H1 (cell line): ENCODE results near the gene MIA3. TPM values are rescaled to one million over a fixed set of nuclear protein-coding genes. Genes with fewer than 3 reads are reported as not detected.

Source experiments
- CTCF ChIA-PET: fragments of 300-600 bp; sonication (Branson Sonifier 250); formaldehyde crosslinking; loops from one replicate; lab custom pipeline; 2021; ENCODE audit not compliant: partially characterized antibody; lab: Charles Lee
- POLR2A ChIA-PET: fragments of 300-600 bp; sonication (Branson Sonifier 250); formaldehyde crosslinking; loops from one replicate; lab custom pipeline; 2021; ENCODE audit warnings: inconsistent platforms; ENCODE audit not compliant: partially characterized antibody; lab: Charles Lee
- DNase-seq, 2 experiments: peaks; one replicate each; pipeline versions ENCODE4 v3.0.0 to v3.0.0-alpha.2; 2010 to 2022; ENCODE audit warnings: low spot score in 2 of 2, low read depth in 1 of 2, mixed read lengths in 1 of 2
- FAIRE-seq: peaks from 2 replicates; lab custom pipeline; 2011; peaks lifted over from hg19 to GRCh38; lab: Jason Lieb, UNC
- H2AFZ ChIP-seq: 2 replicates; pipeline ENCODE4 v1.8.1; 2012; ENCODE audit warnings: low read length, inconsistent platforms
- H2AK5ac ChIP-seq: 2 replicates; pipeline ENCODE4 v1.6.1; 2013; ENCODE audit warnings: low read depth, low read length
- H2BK120ac ChIP-seq: replicated peaks from 2 replicates; pipeline ENCODE3; 2013; ENCODE audit warnings: low read depth, low read length, inconsistent platforms
- H2BK12ac ChIP-seq: 2 replicates; pipeline ENCODE4 v1.6.1; 2013; ENCODE audit warnings: low read depth, low read length
- H2BK15ac ChIP-seq: 2 replicates; pipeline ENCODE4 v1.6.1; 2013; ENCODE audit warnings: low read length
- H2BK20ac ChIP-seq: 2 replicates; pipeline ENCODE4 v1.6.1; 2013; ENCODE audit warnings: low read length
- H2BK5ac ChIP-seq: 2 replicates; pipeline ENCODE4 v1.6.1; 2013; ENCODE audit warnings: low read depth, low read length
- H3K14ac ChIP-seq: 2 replicates; pipeline ENCODE4 v1.6.1; 2013; ENCODE audit warnings: inconsistent platforms; ENCODE audit not compliant: insufficient read length
- H3K18ac ChIP-seq: 2 replicates; pipeline ENCODE4 v1.6.1; 2013; ENCODE audit warnings: low read length; ENCODE audit errors: extremely low read depth
- H3K23ac ChIP-seq: 2 replicates; pipeline ENCODE4 v1.6.1; 2013; ENCODE audit warnings: inconsistent platforms; ENCODE audit not compliant: insufficient read length
- H3K23me2 ChIP-seq: 2 replicates; pipeline ENCODE4 v1.6.1; 2013; ENCODE audit warnings: low read depth, low read length
- H3K27ac ChIP-seq: 2 replicates; pipeline ENCODE4 v1.6.1; 2011; ENCODE audit warnings: low read depth, low read length, inconsistent platforms
- H3K27me3 ChIP-seq, 4 experiments: replicated peaks in 1 of 4; 1 replicate in 1 of 4; 2 replicates in 3 of 4; pipeline versions ENCODE4 v1.6.1 to v1.8.1; 2011 to 2013; ENCODE audit warnings: low read length in 3 of 4, mild to moderate bottlenecking in 3 of 4, inconsistent platforms in 2 of 4, mixed read lengths in 2 of 4, moderate library complexity in 1 of 4; ENCODE audit not compliant: control insufficient read depth in 3 of 4, insufficient read depth in 3 of 4; ENCODE audit errors: extremely low read depth in 1 of 4
- H3K36me3 ChIP-seq, 4 experiments: 2 replicates each; pipeline versions ENCODE4 v1.6.1 to v1.8.1; 2011 to 2013; ENCODE audit warnings: mild to moderate bottlenecking in 4 of 4, low read length in 3 of 4, moderate library complexity in 2 of 4, control low read depth in 1 of 4, inconsistent platforms in 1 of 4; ENCODE audit not compliant: insufficient read depth in 4 of 4, control insufficient read depth in 2 of 4
- H3K4ac ChIP-seq: replicated peaks from 2 replicates; pipeline ENCODE3; 2013; ENCODE audit warnings: low read length, low read depth, mixed read lengths, inconsistent platforms; ENCODE audit not compliant: insufficient read length
- H3K4me1 ChIP-seq, 4 experiments: replicated peaks in 1 of 4; 1 replicate in 1 of 4; 2 replicates in 3 of 4; pipeline versions ENCODE4 v1.6.1 to v1.8.1; 2011 to 2013; ENCODE audit warnings: low read length in 3 of 4, inconsistent platforms in 2 of 4, mixed read lengths in 1 of 4; ENCODE audit not compliant: insufficient read depth in 4 of 4, control insufficient read depth in 3 of 4
- H3K4me2 ChIP-seq, 2 experiments: 2 replicates each; pipeline versions ENCODE4 v1.6.1 to v1.8.1; 2011 to 2013; ENCODE audit warnings: low read depth in 2 of 2, low read length in 2 of 2, control low read depth in 1 of 2, inconsistent platforms in 1 of 2, mild to moderate bottlenecking in 1 of 2; ENCODE audit not compliant: insufficient read depth in 1 of 2
- H3K4me3 ChIP-seq, 4 experiments: fragments of 200-600, 300-600 bp in 1 of 4; sonication (generic), shearing (Covaris generic), sonication (Bioruptor Twin) in 1 of 4; 2 replicates each; pipeline versions ENCODE4 v1.5.1 to v1.8.1; 2011 to 2016; ENCODE audit warnings: low read length in 4 of 4, low read depth in 3 of 4, control low read depth in 2 of 4, inconsistent platforms in 2 of 4, mild to moderate bottlenecking in 2 of 4, mixed read lengths in 1 of 4, moderate library complexity in 1 of 4; ENCODE audit not compliant: insufficient read depth in 2 of 4; ENCODE audit errors: extremely low read depth in 1 of 4
- H3K56ac ChIP-seq: replicated peaks from 2 replicates; pipeline ENCODE3; 2013; ENCODE audit warnings: low read depth, mild to moderate bottlenecking, mixed read lengths, low read length, inconsistent platforms; ENCODE audit not compliant: insufficient read length
- H3K79me1 ChIP-seq: 2 replicates; pipeline ENCODE4 v1.6.1; 2013; ENCODE audit warnings: low read depth, low read length, control low read depth
- H3K79me2 ChIP-seq, 2 experiments: 2 replicates each; pipeline versions ENCODE4 v1.6.1 to v1.8.1; 2012 to 2013; ENCODE audit warnings: low read length in 2 of 2, mild to moderate bottlenecking in 2 of 2, inconsistent platforms in 1 of 2; ENCODE audit not compliant: insufficient read depth in 2 of 2, control insufficient read depth in 1 of 2
- H3K9ac ChIP-seq, 4 experiments: replicated peaks in 1 of 4; 1 replicate in 1 of 4; 2 replicates in 3 of 4; pipeline versions ENCODE4 v1.6.1 to v1.8.1; 2011 to 2013; ENCODE audit warnings: low read depth in 3 of 4, low read length in 3 of 4, control low read depth in 2 of 4, mild to moderate bottlenecking in 2 of 4, moderate library complexity in 2 of 4, inconsistent platforms in 1 of 4; ENCODE audit errors: extremely low read depth in 1 of 4
- H3K9me3 ChIP-seq, 2 experiments: 2 replicates each; pipeline versions ENCODE4 v1.6.1 to v1.8.1; 2012 to 2013; ENCODE audit warnings: mild to moderate bottlenecking in 2 of 2, moderate library complexity in 2 of 2, control low read depth in 1 of 2, inconsistent platforms in 1 of 2, low read depth in 1 of 2, low read length in 1 of 2, mixed read lengths in 1 of 2; ENCODE audit not compliant: insufficient read depth in 2 of 2
- H4K20me1 ChIP-seq, 2 experiments: replicated peaks in 1 of 2; 2 replicates each; pipeline versions ENCODE3 to v1.8.1; 2011 to 2013; ENCODE audit warnings: inconsistent platforms in 2 of 2, low read length in 2 of 2, mild to moderate bottlenecking in 1 of 2; ENCODE audit not compliant: insufficient read depth in 2 of 2, control insufficient read depth in 1 of 2
- H4K5ac ChIP-seq: 2 replicates; pipeline ENCODE4 v1.6.1; 2013; ENCODE audit warnings: low read length, low read depth, mixed read lengths, inconsistent platforms; ENCODE audit not compliant: insufficient read length
- H4K8ac ChIP-seq: 2 replicates; pipeline ENCODE4 v1.8.0; 2013; ENCODE audit warnings: mild to moderate bottlenecking, moderate library complexity, low read length, inconsistent platforms; ENCODE audit not compliant: insufficient read depth; ENCODE audit errors: extremely low read depth
- H4K91ac ChIP-seq: replicated peaks from 2 replicates; pipeline ENCODE3; 2013; ENCODE audit warnings: low read length, mixed read lengths, inconsistent platforms; ENCODE audit not compliant: insufficient read length
- ASH2L ChIP-seq: fragments of 200-600, 300-600 bp; sonication (generic); IDR thresholded peaks from one replicate; pipeline ENCODE4 v1.7.1; 2017; ENCODE audit warnings: low read length
- CBX8 ChIP-seq: fragments of 300-800, 300-1000 bp; sonication (generic); IDR thresholded peaks from 2 replicates; pipeline ENCODE4 v1.7.1; 2016; ENCODE audit warnings: low read depth, low read length, borderline replicate concordance
- CHD2 ChIP-seq: IDR thresholded peaks from 2 replicates; pipeline ENCODE4 v1.6.1; 2012; ENCODE audit warnings: low read length, improper control_type of control experiment
- CREB1 ChIP-seq: IDR thresholded peaks from 2 replicates; pipeline ENCODE4 v1.6.1; 2012; ENCODE audit warnings: inconsistent platforms
- NRF1 ChIP-seq: IDR thresholded peaks from 2 replicates; pipeline ENCODE4 v1.6.1; 2011; ENCODE audit warnings: mild to moderate bottlenecking, low read depth, low read length, improper control_type of control experiment
- POLR2AphosphoS5 ChIP-seq: IDR thresholded peaks from 2 replicates; pipeline ENCODE4 v1.6.1; 2011; ENCODE audit warnings: low read depth, low read length
- RXRA ChIP-seq: IDR thresholded peaks from 2 replicates; pipeline ENCODE4 v1.6.1; 2011; ENCODE audit warnings: low read depth, mild to moderate bottlenecking, low read length, moderate library complexity; ENCODE audit not compliant: insufficient read depth
- SUZ12 ChIP-seq: fragments of 200-600 bp; sonication (generic); IDR thresholded peaks from 2 replicates; pipeline ENCODE4 v1.6.1; 2012; ENCODE audit warnings: mild to moderate bottlenecking, inconsistent platforms, low read length, moderate library complexity, mixed read lengths
- TAF1 ChIP-seq: IDR thresholded peaks from 2 replicates; pipeline ENCODE4 v1.6.1; 2011; ENCODE audit warnings: mild to moderate bottlenecking, low read depth, low read length
- TCF12 ChIP-seq: IDR thresholded peaks from 2 replicates; pipeline ENCODE4 v1.6.1; 2011; ENCODE audit warnings: low read depth, mild to moderate bottlenecking, low read length
- USF2 ChIP-seq: IDR thresholded peaks from 2 replicates; pipeline ENCODE4 v1.6.1; 2011; ENCODE audit warnings: low read length, improper control_type of control experiment
- YY1 ChIP-seq: IDR thresholded peaks from 2 replicates; pipeline ENCODE4 v1.6.1; 2011; ENCODE audit warnings: low read depth, mild to moderate bottlenecking, low read length
- WGBS, 2 experiments: shearing (Covaris generic) in 1 of 2; methylation state at CpG; one replicate each; pipeline versions ENCODE4 v1.1.6 to v1.1.7; 2013 to 2015; ENCODE audit warnings: low lambda C conversion rate in 2 of 2, mixed read lengths in 2 of 2, inconsistent platforms in 1 of 2, low coverage in 1 of 2, missing lambda C conversion rate in 1 of 2; ENCODE audit not compliant: insufficient replicate concordance in 2 of 2, insufficient coverage in 1 of 2, insufficient read length in 1 of 2; ENCODE audit errors: extremely low coverage in 1 of 2, missing lambda C conversion rate in 1 of 2; 5-methylcytosine and 5-hydroxymethylcytosine counted together
- polyA plus RNA-seq, 7 experiments: library from polyadenylated mRNA; depleted of rRNA in 3 of 7; stranded (reverse) in 5 of 7; unstranded in 2 of 7; fragments of >200 nt in 5 of 7; fragments of 200-250 nt in 2 of 7; gene quantifications; 1 replicate in 5 of 7; 2 replicates in 1 of 7; 4 replicates in 1 of 7; pipeline versions ENCODE4 v1.2.1 to v1.2.3, GENCODE V29; 2011 to 2013; ENCODE audit warnings: missing spikeins in 2 of 7, mixed read lengths in 2 of 7
- total RNA-seq: library from RNA; stranded (reverse); fragmentation: NEBNext Ultra II Directional; extraction: Animal tissue kit (Norgen Biotek cat#: 25700); gene quantifications from 2 replicates; pipeline ENCODE4 v1.2.1, GENCODE V29; 2021

The MIA3 gene
- total and polyA plus RNA-seq, 2 of the 8 experiments (the other 6 are each of a cell fraction or from before 2014, with no cell fraction given), result 69.0 to 105 TPM

- H3K18ac ChIP-seq, result peak overlapping the region; percentile 43; the same call in 1 of the 2 replicates
- 1% methylated on average over 21 of the region's 37 CpGs; no CpG with 5 or more reads in 1 of the 2 experiments for WGBS, 2 experiments
- peaks cover 11% of the 10 kb centered on the region for H3K23me2 ChIP-seq
- peak overlapping the region in 3 of 4 experiments; percentile 55 to 75 (median 56); a peak in 6 of 7 replicates for H3K9ac ChIP-seq
- peaks cover 2 to 7% of the 10 kb centered on the region in 2 experiments for H4K20me1 ChIP-seq
- CTCF ChIA-PET, result interaction anchor here (1.6 to 1.7 kb wide), 2 partner anchors 17 to 163 kb away, joined by 4 to 7 read pairs; no protein-coding TSS in a partner anchor
- H2BK120ac ChIP-seq, result no peak overlapping the region
- no peak overlapping the region for H3K23ac ChIP-seq
- FAIRE-seq (peak; percentile 19), DNase-seq (peak; percentile 91 to 97)
- POLR2A ChIA-PET, result no interaction called here
- H2AK5ac ChIP-seq, result no peak overlapping the region
- no peak overlapping the region for H2BK20ac ChIP-seq
- H2BK5ac ChIP-seq, result peak overlapping the region; percentile 49; the same call in 1 of the 2 replicates
- peaks cover 6% of the 10 kb centered on the region for H3K79me1 ChIP-seq
- H3K36me3 ChIP-seq, result peaks cover 0 to 5% (median 2%) of the 10 kb centered on the region in 4 experiments; a peak in 4 of 8 replicates
- H2BK15ac ChIP-seq, result no peak overlapping the region
- H3K4me1 ChIP-seq, result peaks cover 0 to 4% (median 1%) of the 10 kb centered on the region in 4 experiments; a peak in 3 of 7 replicates
- no peaks in the 10 kb centered on the region for H3K9me3 ChIP-seq
- peak overlapping the region; percentile 41 to 91 (median 54) for H3K4me3 ChIP-seq
- peak overlapping the region; percentile 88 for H3K4me2 ChIP-seq
- no peak overlapping the region for H2BK12ac ChIP-seq
- H4K5ac ChIP-seq, result no peak overlapping the region
- no peak overlapping the region for H4K91ac ChIP-seq
- H3K56ac ChIP-seq, result no peak overlapping the region
- peaks cover 0 to 32% of the 10 kb centered on the region in 2 experiments; a peak in 3 of 4 replicates for H3K79me2 ChIP-seq
- peak overlapping the region; percentile 60 for H3K27ac ChIP-seq
- peak overlapping the region; percentile 82; the same call in 1 of the 2 replicates for H4K8ac ChIP-seq
- H3K14ac ChIP-seq, result no peak overlapping the region
- no peak overlapping the region for H3K4ac ChIP-seq
- peak overlapping the region; percentile 86 for H2AFZ ChIP-seq
- no peaks in the 10 kb centered on the region for H3K27me3 ChIP-seq
- TF ChIP-seq TCF12 (no peak), POLR2AphosphoS5 (peak; percentile 80; the same call in 1 of the 2 replicates), YY1 (no peak), CHD2 (peak; percentile 78), CREB1 (peak; percentile 80), RXRA (no peak), CBX8 (no peak), SUZ12 (no peak), TAF1 (peak; percentile 57), ASH2L (peak; percentile 32), NRF1 (no peak), USF2 (peak; percentile 33; the same call in 1 of the 2 replicates)
These were observed 438 bp upstream of the MIA3 start for GRCh38 chr1:222617367-222617951.
